Left ventricle myocardium inferior (tissue), 1 donor: ENCODE results near the gene CDK9. TPM values are rescaled to one million over a fixed set of nuclear protein-coding genes. Genes with fewer than 3 reads are reported as not detected.

Experiments
- DNase-seq: peaks from one replicate; pipeline ENCODE4 v3.0.0-alpha.2; 2020
- H3K27ac ChIP-seq: fragments of 200-600 bp; replicated peaks from 2 replicates; pipeline ENCODE4 v1.8.0; 2021
- H3K27me3 ChIP-seq: fragments of 200-600 bp; 2 replicates; pipeline ENCODE4 v1.8.0; 2021; ENCODE audit warnings: low read depth
- H3K36me3 ChIP-seq: fragments of 200-600 bp; 2 replicates; pipeline ENCODE4 v1.8.0; 2021
- H3K4me1 ChIP-seq: fragments of 200-600 bp; 2 replicates; pipeline ENCODE4 v1.8.0; 2021
- H3K4me3 ChIP-seq: fragments of 200-600 bp; 2 replicates; pipeline ENCODE4 v1.8.0; 2021; ENCODE audit warnings: mild to moderate bottlenecking, moderate library complexity
- H3K9me3 ChIP-seq: fragments of 200-600 bp; replicated peaks from 2 replicates; pipeline ENCODE4 v1.8.0; 2021
- intact Hi-C: fragments of 100-400 bp; cut with micrococcal nuclease; formaldehyde crosslinking; loops from one replicate; pipeline ENCODE4 v1.11.0; 2022
- total RNA-seq: library from RNA; stranded (reverse); fragmentation: NEBNext Ultra II Directional; extraction: Animal tissue kit (Norgen Biotek cat#: 25700); gene quantifications from one replicate; pipeline ENCODE4 v1.2.1, GENCODE V29; 2021
- TF ChIP-seq, protein P1 (sequence below): fragments of 200-600 bp; IDR thresholded peaks from 2 replicates; pipeline ENCODE4 v1.8.0; 2021; ENCODE audit warnings: antibody characterized with exemption, mild to moderate bottlenecking, borderline replicate concordance
- donor health status: DM: no; HTN: yes; CAD: no; lungs with severe emphysema.

CDK9 gene
- total RNA-seq, 1 donor from 2014 or later = 46.4 TPM

DNA sequence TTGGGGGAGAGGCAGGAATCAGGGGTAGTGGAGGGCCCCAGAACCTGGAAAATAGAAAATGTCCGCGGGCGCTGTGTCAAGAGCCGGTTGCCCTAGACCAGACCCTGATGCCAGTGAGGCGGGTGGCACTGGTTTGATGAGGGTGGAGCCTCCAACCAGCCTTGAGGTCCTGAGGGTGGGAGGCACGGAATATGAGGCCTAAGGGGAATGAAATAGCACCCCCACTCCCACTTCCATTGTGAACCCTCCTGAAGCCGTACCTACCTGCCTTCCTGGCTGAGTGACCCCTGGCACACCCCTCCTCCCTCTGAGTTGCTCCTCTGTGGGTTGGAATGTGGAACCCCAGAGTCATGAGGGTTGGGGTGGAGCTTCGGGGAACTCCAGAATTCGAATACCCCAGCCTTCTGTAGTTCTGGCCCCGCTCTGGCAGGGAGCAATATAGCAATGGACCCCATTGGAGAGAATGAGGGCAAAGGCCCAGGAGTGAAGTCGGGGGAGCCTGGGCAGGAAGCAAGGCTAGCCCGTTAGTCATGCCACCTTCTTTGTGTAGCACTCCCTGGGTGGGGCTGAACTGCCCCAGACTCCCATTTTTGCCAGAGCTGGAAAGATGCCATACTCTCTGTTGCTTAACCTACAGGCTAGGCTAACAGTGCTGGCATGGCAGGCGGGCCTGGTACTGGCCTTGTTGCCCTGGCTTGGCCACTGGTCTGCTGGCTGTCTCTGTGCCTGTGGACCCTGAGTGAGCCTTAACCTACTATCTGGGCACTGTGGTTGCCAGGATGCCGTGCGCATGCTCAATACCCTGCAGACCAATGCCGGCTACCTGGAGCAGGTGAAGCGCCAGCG lies 17.9 kb downstream of the CDK9 start:
- H3K36me3 ChIP-seq = peaks cover 37% of the 10 kb centered on the region
- peaks cover 42% of the 10 kb centered on the region for H3K4me1 ChIP-seq
- peak overlapping the region; percentile 68 for H3K4me3 ChIP-seq
- intact Hi-C loops = no loop called here
- H3K27ac ChIP-seq = peak overlapping the region; percentile 95
- H3K9me3 ChIP-seq = no peaks in the 10 kb centered on the region
- no peak for DNase-seq
- TF ChIP-seq, protein P1, sequence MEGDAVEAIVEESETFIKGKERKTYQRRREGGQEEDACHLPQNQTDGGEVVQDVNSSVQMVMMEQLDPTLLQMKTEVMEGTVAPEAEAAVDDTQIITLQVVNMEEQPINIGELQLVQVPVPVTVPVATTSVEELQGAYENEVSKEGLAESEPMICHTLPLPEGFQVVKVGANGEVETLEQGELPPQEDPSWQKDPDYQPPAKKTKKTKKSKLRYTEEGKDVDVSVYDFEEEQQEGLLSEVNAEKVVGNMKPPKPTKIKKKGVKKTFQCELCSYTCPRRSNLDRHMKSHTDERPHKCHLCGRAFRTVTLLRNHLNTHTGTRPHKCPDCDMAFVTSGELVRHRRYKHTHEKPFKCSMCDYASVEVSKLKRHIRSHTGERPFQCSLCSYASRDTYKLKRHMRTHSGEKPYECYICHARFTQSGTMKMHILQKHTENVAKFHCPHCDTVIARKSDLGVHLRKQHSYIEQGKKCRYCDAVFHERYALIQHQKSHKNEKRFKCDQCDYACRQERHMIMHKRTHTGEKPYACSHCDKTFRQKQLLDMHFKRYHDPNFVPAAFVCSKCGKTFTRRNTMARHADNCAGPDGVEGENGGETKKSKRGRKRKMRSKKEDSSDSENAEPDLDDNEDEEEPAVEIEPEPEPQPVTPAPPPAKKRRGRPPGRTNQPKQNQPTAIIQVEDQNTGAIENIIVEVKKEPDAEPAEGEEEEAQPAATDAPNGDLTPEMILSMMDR = no peak
- no peaks in the 10 kb centered on the region for H3K27me3 ChIP-seq

DNA sequence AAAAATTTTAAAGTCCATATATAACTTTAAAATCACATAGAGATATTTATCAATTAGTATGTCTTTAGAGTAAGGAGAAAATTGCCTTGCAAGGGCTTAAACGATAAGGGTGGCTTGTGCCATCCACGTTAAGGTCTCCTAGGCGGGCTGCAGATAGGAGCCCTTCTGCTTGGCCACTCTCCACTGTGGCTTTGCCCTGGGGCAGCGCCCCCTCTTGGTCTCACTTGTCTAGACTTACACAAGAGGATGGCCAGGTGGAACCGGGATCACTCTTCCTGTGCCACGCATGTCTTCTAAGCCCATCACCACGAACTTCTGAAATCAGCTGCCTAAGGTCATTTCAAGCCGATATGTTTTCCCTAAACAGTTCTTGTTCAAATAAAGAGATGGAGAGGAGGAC lies 19.8 kb downstream of the CDK9 start:
- intact Hi-C loops = no loop called here
- no peaks in the 10 kb centered on the region for H3K27me3 ChIP-seq
- peak overlapping the region; percentile 13 for H3K27ac ChIP-seq
- no peaks in the 10 kb centered on the region for H3K9me3 ChIP-seq
- no peak for DNase-seq
- H3K4me3 ChIP-seq = no peak overlapping the region
- H3K4me1 ChIP-seq = peaks cover 53% of the 10 kb centered on the region
- peaks cover 38% of the 10 kb centered on the region for H3K36me3 ChIP-seq
- TF ChIP-seq, protein P1 = peak; percentile 34

DNA sequence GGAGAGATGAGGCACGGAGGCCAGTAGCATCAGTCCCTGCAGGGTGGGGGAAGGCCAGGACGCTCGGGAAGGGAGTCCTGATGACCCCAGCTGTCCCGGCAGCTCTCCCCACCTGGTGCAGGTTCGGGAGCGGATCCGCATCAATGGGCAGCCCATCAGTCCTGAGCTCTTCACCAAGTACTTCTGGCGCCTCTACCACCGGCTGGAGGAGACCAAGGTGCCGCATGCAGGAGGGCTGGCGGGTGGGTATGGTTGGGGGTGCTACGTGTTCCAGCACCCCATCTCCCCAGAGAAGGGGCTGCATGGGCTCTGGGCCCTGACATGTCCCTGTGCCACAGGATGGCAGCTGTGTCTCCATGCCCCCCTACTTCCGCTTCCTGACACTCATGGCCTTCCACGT lies 21.0 kb downstream of the CDK9 start:
- Histone ChIP-seq H3K36me3 (peaks cover 38% of the 10 kb centered on the region), H3K27ac (no peak overlapping the region), H3K4me1 (peaks cover 49% of the 10 kb centered on the region), H3K27me3 (no peaks in the 10 kb centered on the region), H3K9me3 (no peaks in the 10 kb centered on the region), H3K4me3 (no peak overlapping the region)
- intact Hi-C loops = no loop called here
- no peak for DNase-seq
- TF ChIP-seq, protein P1 = no peak

DNA sequence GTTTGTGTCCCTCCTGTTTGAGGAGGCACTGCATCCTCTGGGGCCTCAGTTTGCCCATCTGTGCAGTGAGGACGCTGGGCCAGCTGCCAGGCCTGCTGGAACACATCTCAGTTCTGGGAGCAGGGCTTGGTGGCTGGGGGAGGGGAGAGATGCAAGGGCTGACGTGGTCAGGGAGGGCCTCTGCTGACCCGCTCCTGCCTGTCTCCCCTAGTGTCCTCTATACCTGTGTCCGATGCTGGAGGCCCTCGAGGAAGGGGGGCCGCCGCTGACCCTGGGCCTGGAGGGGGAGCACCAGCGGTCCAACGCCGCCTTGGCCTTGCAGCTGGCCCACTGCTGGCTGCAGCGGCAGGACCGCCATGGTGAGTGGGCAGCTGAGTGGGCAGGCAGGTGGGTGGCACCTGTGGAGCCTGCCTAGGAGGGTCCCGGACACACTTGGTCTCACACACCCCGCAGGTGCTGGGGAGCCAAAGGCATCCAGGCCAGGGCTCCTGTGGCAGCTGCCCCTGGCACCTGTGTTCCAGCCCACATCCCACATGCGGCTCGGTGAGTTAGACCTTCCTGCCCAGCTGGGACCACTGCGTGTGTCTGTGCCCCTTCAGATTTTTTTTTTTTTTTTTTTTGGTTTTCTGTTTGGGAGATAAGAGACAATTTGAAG lies 22.6 kb downstream of the CDK9 start:
- Histone ChIP-seq H3K4me1 (peaks cover 36% of the 10 kb centered on the region), H3K27ac (peak overlapping the region; percentile 62), H3K9me3 (no peaks in the 10 kb centered on the region), H3K4me3 (no peak overlapping the region), H3K27me3 (no peaks in the 10 kb centered on the region), H3K36me3 (peaks cover 51% of the 10 kb centered on the region)
- TF ChIP-seq, protein P1 = no peak
- intact Hi-C loops = no loop called here
- no peak for DNase-seq

DNA sequence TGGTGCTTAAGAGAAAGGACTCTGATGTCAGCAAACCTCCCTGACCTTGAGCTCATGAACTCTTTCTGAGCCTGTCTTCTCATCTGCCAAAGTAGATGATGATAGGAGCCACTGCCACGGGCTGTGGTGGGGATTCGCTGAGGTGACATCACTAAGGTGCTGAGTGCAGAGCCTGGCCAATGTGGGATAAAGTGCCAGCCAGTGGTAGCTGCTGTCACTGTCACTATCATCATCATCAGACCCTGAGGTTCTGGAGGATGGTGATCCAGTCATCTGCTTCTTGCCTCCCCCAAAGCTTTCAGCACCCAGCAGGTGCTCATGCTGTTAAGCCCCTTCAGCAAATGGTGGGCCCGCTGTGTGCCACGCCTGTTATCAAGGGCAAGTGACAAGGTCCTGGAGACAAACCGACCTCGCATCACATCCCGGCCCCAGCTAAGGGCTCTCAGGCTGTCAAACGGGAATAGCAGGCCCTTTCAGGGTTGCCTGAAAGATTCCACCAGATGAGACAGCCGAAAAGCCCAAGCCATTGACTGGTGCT lies 23.2 kb downstream of the CDK9 start:
- Histone ChIP-seq H3K27ac (peak overlapping the region; percentile 62), H3K4me1 (peaks cover 33% of the 10 kb centered on the region), H3K27me3 (no peaks in the 10 kb centered on the region), H3K4me3 (peak overlapping the region; percentile 33), H3K36me3 (peaks cover 57% of the 10 kb centered on the region), H3K9me3 (no peaks in the 10 kb centered on the region)
- TF ChIP-seq, protein P1 = no peak
- DNase-seq = no peak
- intact Hi-C loops = no loop called here
